Activated CD4-positive, alpha-beta T cell treated with anti-CD3 and anti-CD28 coated beads, Interleukin-2, Interleukin-4, amounts not matched to agents 100 ng/mL and 50 ng/mL, durations not matched to agents 16 hours and 8 hours (primary cell): ENCODE data around the gene CYP11A1.

Experiments
- DNase-seq: peaks from one replicate; pipeline ENCODE4 v3.0.0-alpha.2; 2020; ENCODE audit warnings: low spot score

Gene CYP11A1

DNA sequence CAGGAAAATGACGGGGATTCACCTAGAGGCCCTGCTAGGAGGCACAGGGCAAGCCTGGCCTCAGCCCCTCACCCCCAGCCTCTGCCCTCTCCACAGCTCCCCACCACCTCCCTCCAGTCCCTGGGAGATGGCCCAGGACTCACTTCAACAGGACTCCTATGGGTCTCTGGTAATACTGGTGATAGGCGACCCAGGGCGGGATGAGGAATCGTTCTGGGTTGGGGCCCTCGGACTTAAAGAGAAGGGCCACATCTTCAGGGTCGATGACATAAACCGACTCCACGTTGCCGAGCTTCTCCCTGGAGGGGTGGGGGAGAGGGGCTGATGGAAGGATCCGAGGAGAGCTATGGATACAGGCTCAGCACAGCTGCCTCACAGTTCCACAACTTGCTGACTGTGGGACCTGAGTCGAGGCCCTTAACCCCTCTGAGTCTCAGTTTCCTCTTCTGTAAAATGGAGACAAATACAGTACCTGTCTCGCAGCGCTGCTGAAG, 19.6 kb downstream of the CYP11A1 start:
- DNase-seq = no peak

GRCh38 chr15:74345051-74345450, 22.4 kb downstream of the CYP11A1 start:
- DNase-seq = no peak

DNA sequence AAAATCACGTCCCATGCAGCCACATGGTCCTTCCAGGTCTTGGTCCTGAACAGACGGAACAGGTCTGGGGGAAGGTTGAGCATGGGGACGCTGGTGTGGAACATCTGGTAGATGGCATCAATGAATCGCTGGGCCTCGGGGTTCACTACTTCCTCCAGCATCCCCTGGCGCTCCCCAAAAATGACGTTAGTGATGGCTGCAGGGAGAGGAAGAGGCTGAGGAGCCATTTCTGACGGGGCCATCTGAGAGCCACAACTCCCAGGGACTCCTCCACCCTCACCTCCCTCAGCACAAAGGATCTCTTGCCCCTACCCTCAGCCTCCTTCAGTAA, 23.7 kb downstream of the CYP11A1 start:
- DNase-seq = no peak

DNA sequence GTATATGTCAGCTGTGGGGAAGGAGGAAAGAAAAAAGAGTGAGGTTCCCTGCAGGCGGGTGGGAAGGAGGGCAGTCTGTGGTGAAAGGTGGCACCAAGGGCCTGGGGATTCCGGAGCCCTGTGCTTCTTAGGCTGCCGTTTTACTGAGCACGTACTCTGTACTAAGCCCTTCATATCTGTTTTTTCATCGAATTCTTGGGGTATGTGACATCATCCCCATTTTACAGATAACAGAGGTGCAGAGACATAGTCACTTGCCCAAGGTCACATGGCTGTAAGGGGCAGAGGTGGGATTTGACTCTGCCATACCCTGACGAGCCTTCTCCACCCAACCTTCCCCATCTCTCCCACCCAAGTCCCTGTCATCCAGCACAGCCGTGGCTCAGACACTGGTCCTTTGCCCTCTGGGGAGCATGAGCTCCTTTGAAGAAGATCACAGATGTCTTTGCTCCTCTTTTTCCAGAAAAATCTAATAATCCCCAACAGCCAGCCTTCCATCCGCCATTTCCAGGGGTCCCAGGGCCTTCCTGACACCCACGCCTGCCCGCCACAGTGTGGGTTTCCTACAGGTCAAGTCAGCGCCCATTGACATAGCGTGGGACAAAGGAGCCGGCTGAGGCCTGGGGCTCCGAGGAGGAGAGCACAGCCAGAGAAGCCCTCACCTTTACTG, 24.2 kb downstream of the CYP11A1 start:
- no peak for DNase-seq

GRCh38 chr15:74340150-74340549, 27.3 kb downstream of the CYP11A1 start:
- no peak for DNase-seq

- DNase-seq = no peak
These were observed 28.1 kb downstream of the CYP11A1 start for GRCh38 chr15:74339371-74339770.

- no peak for DNase-seq
These were observed 28.8 kb downstream of the CYP11A1 start for GRCh38 chr15:74338676-74339075.

DNA sequence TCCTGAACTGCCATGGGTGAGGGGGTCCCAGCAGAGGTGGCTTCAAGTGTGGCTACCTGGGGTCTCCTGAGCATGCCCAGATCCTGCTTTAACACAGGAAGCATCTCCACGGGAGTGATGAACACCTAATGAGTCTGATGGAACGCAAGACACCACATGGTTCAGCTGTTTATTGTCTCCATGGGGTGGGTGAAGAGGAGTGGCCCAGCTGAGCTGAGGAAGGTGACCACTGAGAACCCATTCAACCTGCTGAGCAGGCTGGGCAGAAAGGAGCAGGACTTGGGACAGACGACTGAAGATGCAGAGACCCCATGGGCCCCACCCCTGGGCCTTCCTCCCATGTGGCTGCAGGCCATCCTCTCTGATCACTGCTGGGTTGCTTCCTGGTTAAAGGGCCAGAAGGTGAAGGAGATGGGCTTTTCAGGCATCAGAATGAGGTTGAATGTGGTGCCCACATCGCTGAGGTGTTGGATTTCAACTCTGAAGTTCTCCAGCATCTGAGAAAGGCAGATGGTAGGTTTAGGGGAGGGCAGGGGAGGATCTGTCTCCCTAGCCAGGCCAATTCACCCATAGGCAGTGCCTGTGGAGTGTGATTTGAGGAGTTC, 29.7 kb downstream of the CYP11A1 start:
- no peak for DNase-seq

- DNase-seq = no peak
These were observed 30.3 kb downstream of the CYP11A1 start for GRCh38 chr15:74337146-74337545.

DNA sequence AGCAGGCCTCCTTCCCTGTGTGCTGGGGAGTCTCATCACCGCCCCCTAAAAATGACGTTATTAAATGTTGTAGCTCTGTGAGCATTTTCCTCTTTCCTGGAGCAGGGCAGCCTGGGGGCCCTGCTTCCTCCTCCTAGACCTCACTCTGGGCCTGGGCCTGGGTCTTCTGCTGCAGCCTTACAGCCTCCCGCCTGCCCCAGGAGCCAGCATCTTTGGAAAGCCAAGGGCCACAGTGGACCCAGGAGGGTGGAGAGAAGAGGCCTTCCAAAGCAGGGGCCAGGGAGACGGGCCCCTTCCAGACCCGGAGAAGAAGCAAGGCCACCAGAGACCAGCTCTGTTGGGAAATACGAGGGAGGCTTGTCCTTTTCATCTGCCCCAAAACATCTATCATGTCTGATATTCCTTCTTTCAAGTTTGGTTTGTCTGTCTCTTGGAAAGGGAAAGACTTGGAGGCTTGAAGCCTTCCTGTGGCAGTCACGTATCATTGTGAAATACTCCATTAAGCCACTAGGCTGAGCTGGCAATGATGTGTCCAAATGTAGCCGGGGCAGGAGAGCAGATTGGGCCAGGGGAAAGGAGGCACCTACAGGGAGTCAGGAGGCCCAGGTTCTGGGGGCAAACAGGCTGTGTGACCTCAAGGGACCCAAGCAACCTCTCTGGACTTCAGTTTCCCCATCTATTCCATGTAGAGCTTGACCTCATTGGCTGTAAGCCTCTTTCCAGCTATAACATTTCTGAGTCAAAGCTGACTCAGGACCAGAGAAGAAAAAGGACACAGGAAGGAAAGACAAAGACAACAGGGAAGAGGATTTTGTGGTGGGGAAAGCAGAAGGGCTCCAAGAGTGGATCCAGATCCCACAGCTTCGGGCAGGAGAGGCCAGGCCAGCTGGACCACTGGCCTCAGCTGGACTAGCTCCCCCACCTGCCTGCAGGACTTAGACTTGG, 31.1 kb downstream of the CYP11A1 start:
- DNase-seq = no peak

- no peak for DNase-seq
These were observed 32.0 kb downstream of the CYP11A1 start for GRCh38 chr15:74335396-74335795.

- no peak for DNase-seq
These were observed 33.3 kb downstream of the CYP11A1 start for GRCh38 chr15:74334127-74334526.

- DNase-seq = no peak
These were observed 33.8 kb downstream of the CYP11A1 start for GRCh38 chr15:74333662-74334061.

GRCh38 chr15:74333093-74333492, 34.4 kb downstream of the CYP11A1 start:
- no peak for DNase-seq

GRCh38 chr15:74332611-74333010, 34.8 kb downstream of the CYP11A1 start:
- DNase-seq = no peak

- no peak for DNase-seq
These were observed 35.4 kb downstream of the CYP11A1 start for GRCh38 chr15:74332011-74332410.

GRCh38 chr15:74330861-74331408, 36.5 kb downstream of the CYP11A1 start:
- no peak for DNase-seq

DNA sequence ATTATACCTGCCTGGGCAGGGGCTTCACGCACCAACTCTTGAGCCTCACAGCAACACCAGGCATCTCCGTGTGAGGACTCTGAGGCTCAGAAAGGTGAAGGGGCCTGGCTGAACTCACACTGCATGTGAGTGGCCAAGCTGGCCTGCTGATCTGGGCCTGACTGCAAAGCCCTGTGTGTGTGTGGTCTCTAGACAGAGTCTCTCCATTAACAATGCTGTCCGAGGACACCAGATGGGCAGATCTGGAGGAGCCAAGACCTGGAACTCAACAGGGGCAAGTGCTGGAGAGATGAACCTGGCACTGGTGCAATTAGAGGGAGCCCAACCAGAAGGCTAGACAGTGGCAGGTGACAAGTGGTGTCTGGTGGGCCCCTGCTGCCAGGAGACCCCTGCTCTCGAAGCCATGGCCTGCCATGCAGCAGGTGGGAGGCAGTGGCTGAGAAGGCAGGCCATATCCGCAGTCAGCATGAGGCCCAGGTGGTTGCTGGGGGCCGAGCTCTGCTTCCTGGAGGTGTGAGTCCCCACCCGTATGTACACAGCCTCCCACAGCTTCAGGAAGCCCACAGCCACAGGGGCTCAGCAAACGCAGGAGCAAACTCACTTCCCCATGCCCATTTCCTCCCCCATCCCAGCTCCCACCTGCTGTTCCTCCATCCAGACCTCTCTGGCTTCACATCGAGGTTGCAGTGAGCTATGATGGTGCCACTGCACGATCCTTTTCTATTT, 39.0 kb downstream of the CYP11A1 start:
- DNase-seq = no peak

- no peak for DNase-seq
These were observed 39.7 kb downstream of the CYP11A1 start for GRCh38 chr15:74327756-74328155.

GRCh38 chr15:74326746-74327145, 40.7 kb downstream of the CYP11A1 start:
- no peak for DNase-seq

DNA sequence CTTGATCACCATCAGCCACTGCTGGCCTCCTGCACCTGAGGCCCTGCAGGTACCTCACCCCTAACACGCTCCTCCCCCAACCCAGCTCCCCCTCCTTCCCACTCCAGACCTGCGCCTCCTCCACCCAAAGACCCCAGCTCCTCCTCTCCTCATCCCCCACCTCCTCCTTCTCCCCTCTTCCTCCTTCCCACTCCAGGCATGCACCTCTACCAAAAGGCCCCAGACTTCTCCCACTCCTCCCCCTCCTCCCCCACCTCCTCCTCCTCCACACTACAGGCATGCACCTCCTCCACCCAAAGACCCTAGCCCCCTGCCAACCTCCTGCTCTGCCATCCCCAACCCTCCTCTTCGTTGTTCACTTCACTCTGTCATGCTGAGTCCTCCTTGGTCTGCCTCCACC, 42.7 kb downstream of the CYP11A1 start:
- DNase-seq = no peak
